Loucy (cell line): ENCODE measurements around the gene SMCO2.
"Not testable (repeated sequence)": the region's sequence is repeated elsewhere in the genome, so short reads cannot be mapped to it uniquely, and the experiment has no call there.

Source experiments
- H2AFZ ChIP-seq: fragments of 200-600 bp; sonication (generic); 2 replicates; pipeline ENCODE4 v1.6.0; 2016; ENCODE audit warnings: antibody characterized with exemption, mild to moderate bottlenecking, low read length, moderate library complexity
- H3F3A ChIP-seq: fragments of 200-600 bp; 2 replicates; pipeline ENCODE4 v1.6.0; 2016; ENCODE audit warnings: antibody characterized with exemption, low read depth, mild to moderate bottlenecking
- H3K27me3 ChIP-seq: fragments of 200-600 bp; sonication (generic); 2 replicates; pipeline ENCODE4 v1.6.1; 2014; ENCODE audit warnings: low read length, mild to moderate bottlenecking; ENCODE audit not compliant: insufficient read depth, poor library complexity, severe bottlenecking
- H3K36me3 ChIP-seq: fragments of 200-600 bp; sonication (generic); 2 replicates; pipeline ENCODE4 v1.6.1; 2016; ENCODE audit warnings: low read length; ENCODE audit not compliant: insufficient read depth
- H3K4me1 ChIP-seq: fragments of 200-600 bp; sonication (generic); 2 replicates; pipeline ENCODE4 v1.5.1; 2014; ENCODE audit warnings: low read length, mild to moderate bottlenecking; ENCODE audit not compliant: insufficient read depth, poor library complexity, severe bottlenecking
- H3K4me2 ChIP-seq: fragments of 200-600 bp; sonication (generic); 2 replicates; pipeline ENCODE4 v1.6.0; 2014; ENCODE audit warnings: antibody characterized with exemption, low read length, low read depth, mild to moderate bottlenecking; ENCODE audit not compliant: poor library complexity, severe bottlenecking
- H3K4me3 ChIP-seq: fragments of 200-600 bp; sonication (generic); 2 replicates; pipeline ENCODE4 v1.5.1; 2014; ENCODE audit warnings: low read length, mild to moderate bottlenecking, mixed read lengths; ENCODE audit not compliant: poor library complexity, severe bottlenecking
- H3K79me2 ChIP-seq: fragments of 200-600 bp; sonication (generic); 2 replicates; pipeline ENCODE4 v1.6.1; 2014; ENCODE audit warnings: low read length; ENCODE audit not compliant: insufficient read depth
- H3K9ac ChIP-seq: fragments of 200-600 bp; sonication (generic); 2 replicates; pipeline ENCODE4 v1.6.0; 2014; ENCODE audit warnings: mild to moderate bottlenecking, low read depth, low read length, moderate library complexity; ENCODE audit not compliant: poor library complexity, severe bottlenecking
- H3K9me2 ChIP-seq: fragments of 200-600 bp; sonication (generic); replicated peaks from 2 replicates; pipeline ENCODE4 v1.6.1; 2016; ENCODE audit warnings: low read depth, low read length, mixed read lengths
- H3K9me3 ChIP-seq: fragments of 200-600 bp; sonication (generic); 2 replicates; pipeline ENCODE4 v1.6.1; 2014; ENCODE audit warnings: mild to moderate bottlenecking, antibody characterized with exemption, low read length, low read depth; ENCODE audit not compliant: insufficient read depth
- H4K20me1 ChIP-seq: fragments of 200-600 bp; sonication (generic); 2 replicates; pipeline ENCODE4 v1.6.0; 2014; ENCODE audit warnings: antibody characterized with exemption, low read length, mild to moderate bottlenecking; ENCODE audit not compliant: insufficient read depth, poor library complexity, severe bottlenecking
- EZH2phosphoT487 ChIP-seq: fragments of 200-600 bp; IDR thresholded peaks from 2 replicates; pipeline ENCODE4 v1.6.1; 2018; ENCODE audit warnings: antibody characterized with exemption, mild to moderate bottlenecking, moderate library complexity, borderline replicate concordance
- TF ChIP-seq, protein P1 (sequence below): fragments of 200-600 bp; sonication (generic); conservative IDR thresholded peaks from 2 replicates; pipeline ENCODE4 v1.5.1; 2014; ENCODE audit warnings: mild to moderate bottlenecking, antibody characterized with exemption, low read length

The SMCO2 gene

DNA sequence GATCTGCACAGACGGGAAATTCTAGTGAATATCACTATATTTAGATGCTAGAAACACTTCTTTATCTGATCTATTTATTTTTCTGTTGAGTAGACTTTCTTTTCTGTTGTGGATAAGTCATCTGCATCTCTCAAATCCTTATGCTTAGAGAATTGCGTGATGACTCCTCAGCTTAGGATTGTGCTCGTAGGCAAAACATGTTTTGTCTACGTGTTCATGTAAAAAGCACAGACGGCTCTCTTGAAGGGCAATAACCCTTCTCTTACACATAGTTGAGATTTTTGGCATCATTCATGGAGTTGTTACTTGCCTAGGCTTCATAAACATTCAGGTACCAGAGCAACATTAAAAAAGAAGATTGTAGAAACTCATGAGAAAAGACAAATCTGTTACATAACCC, 96.1 kb downstream of the SMCO2 start:
- Histone ChIP-seq H3K4me2 (no peak overlapping the region), H3K4me1 (peaks cover 8% of the 10 kb centered on the region), H3K79me2 (peaks cover 27% of the 10 kb centered on the region), H3K4me3 (no peak overlapping the region), H3K9ac (no peak overlapping the region), H3K9me3 (no peaks in the 10 kb centered on the region), H3F3A (no peaks in the 10 kb centered on the region), H3K27me3 (no peaks in the 10 kb centered on the region), H2AFZ (no peak overlapping the region), H4K20me1 (no peaks in the 10 kb centered on the region), H3K36me3 (no peaks in the 10 kb centered on the region), H3K9me2 (no peaks in the 10 kb centered on the region)
- TF ChIP-seq, protein P1, sequence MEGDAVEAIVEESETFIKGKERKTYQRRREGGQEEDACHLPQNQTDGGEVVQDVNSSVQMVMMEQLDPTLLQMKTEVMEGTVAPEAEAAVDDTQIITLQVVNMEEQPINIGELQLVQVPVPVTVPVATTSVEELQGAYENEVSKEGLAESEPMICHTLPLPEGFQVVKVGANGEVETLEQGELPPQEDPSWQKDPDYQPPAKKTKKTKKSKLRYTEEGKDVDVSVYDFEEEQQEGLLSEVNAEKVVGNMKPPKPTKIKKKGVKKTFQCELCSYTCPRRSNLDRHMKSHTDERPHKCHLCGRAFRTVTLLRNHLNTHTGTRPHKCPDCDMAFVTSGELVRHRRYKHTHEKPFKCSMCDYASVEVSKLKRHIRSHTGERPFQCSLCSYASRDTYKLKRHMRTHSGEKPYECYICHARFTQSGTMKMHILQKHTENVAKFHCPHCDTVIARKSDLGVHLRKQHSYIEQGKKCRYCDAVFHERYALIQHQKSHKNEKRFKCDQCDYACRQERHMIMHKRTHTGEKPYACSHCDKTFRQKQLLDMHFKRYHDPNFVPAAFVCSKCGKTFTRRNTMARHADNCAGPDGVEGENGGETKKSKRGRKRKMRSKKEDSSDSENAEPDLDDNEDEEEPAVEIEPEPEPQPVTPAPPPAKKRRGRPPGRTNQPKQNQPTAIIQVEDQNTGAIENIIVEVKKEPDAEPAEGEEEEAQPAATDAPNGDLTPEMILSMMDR, result no peak
- no peak for TF ChIP-seq EZH2phosphoT487

GRCh38 chr12:27544858-27545257, 98.3 kb downstream of the SMCO2 start:
- not testable (repeated sequence) for H3K4me3 ChIP-seq, H3K4me1 ChIP-seq, H3K27me3 ChIP-seq, H3K9me3 ChIP-seq, H3K36me3 ChIP-seq, H3K9me2 ChIP-seq, H3K9ac ChIP-seq, H4K20me1 ChIP-seq, H3K4me2 ChIP-seq, H3F3A ChIP-seq, H2AFZ ChIP-seq
- H3K79me2 ChIP-seq, result peaks cover 31% of the 10 kb centered on the region

GRCh38 chr12:27545665-27546064, 99.1 kb downstream of the SMCO2 start:
- Histone ChIP-seq H4K20me1 (no peaks in the 10 kb centered on the region), H3K27me3 (no peaks in the 10 kb centered on the region), H3K36me3 (no peaks in the 10 kb centered on the region), H3F3A (no peaks in the 10 kb centered on the region), H3K9me3 (no peaks in the 10 kb centered on the region), H3K9me2 (no peaks in the 10 kb centered on the region), H3K79me2 (peaks cover 23% of the 10 kb centered on the region), H3K4me2 (no peak overlapping the region), H2AFZ (no peak overlapping the region), H3K4me1 (no peaks in the 10 kb centered on the region), H3K9ac (no peak overlapping the region), H3K4me3 (no peak overlapping the region)
- no peak for TF ChIP-seq EZH2phosphoT487
- TF ChIP-seq, protein P1, result no peak

GRCh38 chr12:27547592-27547991, 101.1 kb downstream of the SMCO2 start:
- H2AFZ ChIP-seq, result no peak overlapping the region
- no peak overlapping the region for H3K4me2 ChIP-seq
- no peak overlapping the region for H3K9ac ChIP-seq
- no peaks in the 10 kb centered on the region for H3F3A ChIP-seq
- no peaks in the 10 kb centered on the region for H3K9me2 ChIP-seq
- no peaks in the 10 kb centered on the region for H4K20me1 ChIP-seq
- TF ChIP-seq, protein P1, result no peak
- no peak for TF ChIP-seq EZH2phosphoT487
- H3K4me1 ChIP-seq, result no peaks in the 10 kb centered on the region
- peaks cover 8% of the 10 kb centered on the region for H3K79me2 ChIP-seq
- H3K36me3 ChIP-seq, result no peaks in the 10 kb centered on the region
- no peaks in the 10 kb centered on the region for H3K9me3 ChIP-seq
- H3K27me3 ChIP-seq, result no peaks in the 10 kb centered on the region
- H3K4me3 ChIP-seq, result no peak overlapping the region
